AG08395 (cell line): Measurements from ENCODE around the gene CTXN1.
"Not testable (repeated sequence)": the region's sequence is repeated elsewhere in the genome, so short reads cannot be mapped to it uniquely, and the experiment has no call there.

ENCODE experiments used
- DNase-seq: peaks from one replicate; pipeline ENCODE4 v3.0.0; 2012; ENCODE audit warnings: mixed read lengths, low spot score

Gene CTXN1

GRCh38 chr19:7944177-7944761, 18.3 kb upstream of the CTXN1 start:
- DNase-seq = peak; percentile 85

GRCh38 chr19:7943444-7944176, 17.7 kb upstream of the CTXN1 start, which contains the start of gene TIMM44:
TSS of gene TIMM44 (minus strand) at chr19:7943666. CDS start at chr19:7943651, 15 bp downstream.
- peak; percentile 99 for DNase-seq

- no peak for DNase-seq
These were observed 17.1 kb upstream of the CTXN1 start for GRCh38 chr19:7942981-7943443.

- DNase-seq = no peak
These were observed 16.1 kb upstream of the CTXN1 start for GRCh38 chr19:7941895-7942596.

- no peak for DNase-seq
These were observed 14.9 kb upstream of the CTXN1 start for GRCh38 chr19:7940841-7941240.

- no peak for DNase-seq
These were observed 8.8 kb upstream of the CTXN1 start for GRCh38 chr19:7934766-7935165.

- DNase-seq = no peak
These were observed 8.1 kb upstream of the CTXN1 start for GRCh38 chr19:7933828-7934725.

- no peak for DNase-seq
These were observed 7.5 kb upstream of the CTXN1 start for GRCh38 chr19:7933411-7933810.

- no peak for DNase-seq
These were observed 7.0 kb upstream of the CTXN1 start for GRCh38 chr19:7932930-7933300.

GRCh38 chr19:7932276-7932929, 6.5 kb upstream of the CTXN1 start:
- no peak for DNase-seq

- no peak for DNase-seq
These were observed 5.5 kb upstream of the CTXN1 start for GRCh38 chr19:7931221-7932061.

GRCh38 chr19:7930765-7931164, 4.8 kb upstream of the CTXN1 start:
- DNase-seq = no peak

- DNase-seq = not testable (repeated sequence)
These were observed 4.1 kb upstream of the CTXN1 start for GRCh38 chr19:7930030-7930429.

GRCh38 chr19:7928741-7929701, 3.1 kb upstream of the CTXN1 start:
- DNase-seq = peak; percentile 72

- no peak for DNase-seq
These were observed 2.4 kb upstream of the CTXN1 start for GRCh38 chr19:7928334-7928706.

- no peak for DNase-seq
These were observed 1.8 kb upstream of the CTXN1 start for GRCh38 chr19:7927605-7928333.

GRCh38 chr19:7926727-7927604, 1.0 kb upstream of the CTXN1 start:
- DNase-seq = no peak
